ENCODE data around the gene NECTIN1.

- TF ChIP-seq POLR2A (IDR thresholded peaks at IDR 0.05; ENCODE audit: low read length): no peak
- TF ChIP-seq GATA1 (IDR thresholded peaks at IDR 0.05; ENCODE audit: low read depth, low read length): no peak
These were observed 101.7 kb downstream of the NECTIN1 start for GRCh38 chr11:119627286-119627685.
